Esophagus muscularis mucosa (tissue), 4 donors: Measurements from ENCODE around the gene OR10K2. TPM values are rescaled to one million over a fixed set of nuclear protein-coding genes. Genes with fewer than 3 reads are reported as not detected.
"Not testable (repeated sequence)": the region's sequence is repeated elsewhere in the genome, so short reads cannot be mapped to it uniquely, and the experiment has no call there.

Experiments used
- DNase-seq: peaks from one replicate; pipeline ENCODE4 v3.0.0-alpha.2; 2017; ENCODE audit errors: extremely low spot score
- H3K27ac ChIP-seq, 4 donors: fragments of 200-600 bp; sonication (generic); replicated peaks in 1 of 4; 1 replicate in 3 of 4; 2 replicates in 1 of 4; pipeline ENCODE4 v1.5.1; 2016 to 2019; ENCODE audit warnings: mild to moderate bottlenecking in 1 of 4
- H3K27me3 ChIP-seq, 4 donors: fragments of 200-600 bp; sonication (generic); one replicate each; pipeline versions ENCODE4 v1.5.1 to v1.6.0; 2016 to 2019
- H3K36me3 ChIP-seq, 4 donors: fragments of 200-600 bp; sonication (generic); one replicate each; pipeline ENCODE4 v1.5.1; 2016 to 2019
- H3K4me1 ChIP-seq, 4 donors: fragments of 200-600 bp; sonication (generic); one replicate each; pipeline ENCODE4 v1.5.1; 2016 to 2019
- H3K4me3 ChIP-seq, 4 donors: fragments of 200-600 bp; sonication (generic); 1 replicate in 2 of 4; 2 replicates in 2 of 4; pipeline ENCODE4 v1.5.1; 2016 to 2019; ENCODE audit warnings: mild to moderate bottlenecking in 4 of 4, moderate library complexity in 1 of 4
- H3K9me3 ChIP-seq, 4 donors: fragments of 200-600 bp; sonication (generic); 1 replicate in 3 of 4; 2 replicates in 1 of 4; pipeline ENCODE4 v1.5.1; 2016 to 2019
- CTCF ChIP-seq, 3 experiments: fragments of 200-600 bp in 2 of 3; fragments of 450-650 bp in 1 of 3; sonication (generic) in 2 of 3; IDR thresholded peaks; one replicate each; pipeline ENCODE4 v1.5.1; 2017 to 2019; ENCODE audit warnings: antibody characterized with exemption in 3 of 3, mild to moderate bottlenecking in 2 of 3, moderate library complexity in 1 of 3
- EP300 ChIP-seq: sonication (generic); formaldehyde crosslinking; IDR thresholded peaks from one replicate; pipeline ENCODE4 v1.6.1; 2017; ENCODE audit warnings: antibody characterized with exemption
- POLR2A ChIP-seq: fragments of 450-650 bp; IDR thresholded peaks from one replicate; pipeline ENCODE4 v1.6.1; 2017; ENCODE audit warnings: antibody characterized with exemption, moderate library complexity, mild to moderate bottlenecking, low read depth
- POLR2AphosphoS5 ChIP-seq, 2 donors: sonication (generic); formaldehyde crosslinking; IDR thresholded peaks; one replicate each; pipeline ENCODE4 v1.6.1; 2017; ENCODE audit warnings: antibody characterized with exemption in 2 of 2
- WGBS: methylation state at CpG from one replicate; pipeline ENCODE4 v1.1.5; 2018; 5-methylcytosine and 5-hydroxymethylcytosine counted together
- intact Hi-C: fragments of 100-400 bp; cut with DNase I; formaldehyde crosslinking; loops from one replicate; pipeline ENCODE4 v1.15.1; 2023
- total RNA-seq, 4 donors: library from RNA; depleted of rRNA; stranded (reverse); fragments of >200 nt; gene quantifications; one replicate each; pipeline versions ENCODE4 v1.1.0 to v1.2.1, GENCODE V29; 2016

Gene OR10K2
- total RNA-seq, 4 donors from 2014 or later, result not detected

DNA sequence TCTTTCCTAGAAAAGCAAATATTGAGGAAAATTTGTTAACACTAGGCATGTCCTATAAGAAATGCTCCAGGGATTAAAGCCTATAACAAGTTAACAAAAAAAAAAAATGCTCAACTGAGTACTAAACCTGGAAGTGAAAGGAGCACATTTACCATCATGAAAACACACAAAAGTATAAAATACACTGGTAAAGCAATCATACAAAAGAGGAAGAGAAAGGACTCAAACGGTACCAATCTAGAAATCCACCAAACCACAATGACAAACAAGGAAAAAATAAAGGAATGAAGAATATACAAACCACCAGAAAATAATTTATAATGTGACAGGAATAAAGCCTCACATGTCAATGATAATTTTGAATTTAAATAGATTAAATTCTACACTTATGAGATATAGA lies 51.2 kb downstream of the OR10K2 start:
- no peak overlapping the region for H3K27ac ChIP-seq
- no peak for DNase-seq
- no peaks in the 10 kb centered on the region for H3K36me3 ChIP-seq
- peaks cover 0 to 26% (median 13%) of the 10 kb centered on the region in 4 donors for H3K9me3 ChIP-seq
- no peak overlapping the region for H3K4me3 ChIP-seq
- WGBS, result 83% methylated on average over 1 of the region's 1 CpG
- intact Hi-C loops, result no loop called here
- H3K27me3 ChIP-seq, result no peaks in the 10 kb centered on the region
- no peaks in the 10 kb centered on the region for H3K4me1 ChIP-seq
- TF ChIP-seq POLR2AphosphoS5 (IDR thresholded peaks at IDR 0.05) (no peak), EP300 (no peak), POLR2A (no peak), CTCF (IDR thresholded peaks at IDR 0.05) (no peak)

DNA sequence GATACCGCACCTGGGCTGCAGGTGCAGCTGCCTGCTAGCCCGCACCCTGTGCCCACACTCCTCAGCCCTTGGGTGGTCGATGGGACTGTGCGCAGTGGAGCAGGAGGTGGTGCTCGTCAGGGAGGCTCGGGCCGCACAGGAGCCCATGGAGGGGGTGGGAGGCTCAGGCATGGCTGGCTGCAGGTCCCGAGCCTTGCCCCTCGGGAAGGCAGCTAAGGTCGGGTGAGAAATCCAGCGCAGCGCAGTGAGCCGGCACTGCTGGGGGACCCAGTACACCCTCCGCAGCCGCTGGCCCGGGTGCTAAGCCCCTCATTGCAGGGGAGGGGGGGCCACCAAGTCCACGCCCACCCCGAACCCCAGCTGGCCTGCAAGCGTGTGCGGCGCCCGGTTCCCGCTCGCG lies 51.9 kb downstream of the OR10K2 start:
- H3K27me3 ChIP-seq, H3K4me3 ChIP-seq, intact Hi-C loops, DNase-seq, H3K27ac ChIP-seq, H3K4me1 ChIP-seq, H3K36me3 ChIP-seq: not testable (repeated sequence)
- peaks cover 0 to 26% (median 13%) of the 10 kb centered on the region in 4 donors for H3K9me3 ChIP-seq
- 95% methylated on average over 12 of the region's 25 CpGs for WGBS

- Histone ChIP-seq H3K27ac (no peak overlapping the region), H3K36me3 (no peaks in the 10 kb centered on the region), H3K4me1 (no peaks in the 10 kb centered on the region), H3K4me3 (no peak overlapping the region), H3K27me3 (no peaks in the 10 kb centered on the region), H3K9me3 (peaks cover 0 to 26% (median 13%) of the 10 kb centered on the region in 4 donors)
- 83% methylated on average over 4 of the region's 6 CpGs for WGBS
- no peak for TF ChIP-seq POLR2AphosphoS5 (IDR thresholded peaks at IDR 0.05)
- no peak for TF ChIP-seq POLR2A
- TF ChIP-seq EP300, result no peak
- no peak for TF ChIP-seq CTCF (IDR thresholded peaks at IDR 0.05)
- intact Hi-C loops, result no loop called here
- no peak for DNase-seq
These were observed 54.7 kb downstream of the OR10K2 start for GRCh38 chr1:158371188-158371953.

Other genes with a start within 250 kb of the OR10K2 start
- 1 to 10 TPM in 2 of 4 donors, under 1 TPM in 2; 0.26 to 2.0 (median 1.1) TPM for gene CD1D, start 245.3 kb downstream of the OR10K2 start, total RNA-seq
- gene CD1A, start 171.8 kb downstream of the OR10K2 start, total RNA-seq, result not detected
- 1 to 10 TPM in 1 of 4 donors, under 1 TPM in 1, not detected in 2; 0.69 to 1.2 TPM for gene CD1C, start 136.3 kb downstream of the OR10K2 start, total RNA-seq
- not detected for gene CD1B, start 94.7 kb downstream of the OR10K2 start, total RNA-seq
- gene CD1E, start 72.3 kb downstream of the OR10K2 start, total RNA-seq, result under 1 TPM in 2 of 4 donors, not detected in 2; 0.23 to 0.99 TPM
- gene OR10T2, start 26.8 kb downstream of the OR10K2 start, total RNA-seq, result not detected
- not detected for gene OR10K1, start 35.6 kb upstream of the OR10K2 start, total RNA-seq
- gene OR10R2, start 46.0 kb upstream of the OR10K2 start, total RNA-seq, result not detected
- not detected for gene OR6Y1, start 128.2 kb upstream of the OR10K2 start, total RNA-seq
- not detected for gene OR6P1, start 144.3 kb upstream of the OR10K2 start, total RNA-seq
- not detected for gene OR10X1, start 153.7 kb upstream of the OR10K2 start, total RNA-seq
- gene OR10Z1, start 179.0 kb upstream of the OR10K2 start, total RNA-seq, result not detected